GM21723 (cell line): Measurements from ENCODE around the gene NHS.
"Not testable (repeated sequence)": the region's sequence is repeated elsewhere in the genome, so short reads cannot be mapped to it uniquely, and the experiment has no call there.

Experiments
- ATAC-seq: cut with Tn5 transposase; IDR thresholded peaks from one replicate; pipeline ENCODE4 v1.9.1; 2021; ENCODE audit warnings: mild to moderate bottlenecking, moderate library complexity; ENCODE audit not compliant: unreplicated experiment

NHS gene

GRCh38 chrX:17544821-17545220 is 169.8 kb downstream of the NHS start:
- no peak for ATAC-seq

DNA sequence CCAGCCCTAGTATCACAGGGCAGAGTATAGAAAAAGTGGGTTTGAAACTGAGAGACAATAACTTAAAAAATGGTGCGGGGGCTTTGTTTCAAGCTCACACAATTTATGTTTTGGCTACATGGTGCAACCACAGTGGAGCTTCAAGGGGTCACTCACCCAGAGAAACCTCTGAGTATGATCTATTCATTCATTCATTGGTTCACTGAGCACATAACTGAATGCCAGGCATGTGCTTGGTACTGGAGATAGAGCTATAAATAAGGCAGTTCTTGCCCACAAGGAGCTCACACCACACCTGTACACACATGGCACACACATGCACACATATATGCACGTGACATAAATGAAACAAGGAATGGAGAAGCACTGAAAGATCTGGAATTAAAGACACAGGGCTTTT is 171.4 kb downstream of the NHS start:
- ATAC-seq: no peak

- peak; percentile 74 for ATAC-seq
These were observed 172.7 kb downstream of the NHS start for GRCh38 chrX:17547658-17548057.

- ATAC-seq: no peak
These were observed 174.2 kb downstream of the NHS start for GRCh38 chrX:17549107-17549651.

GRCh38 chrX:17550011-17550410 is 175.0 kb downstream of the NHS start:
- no peak for ATAC-seq

DNA sequence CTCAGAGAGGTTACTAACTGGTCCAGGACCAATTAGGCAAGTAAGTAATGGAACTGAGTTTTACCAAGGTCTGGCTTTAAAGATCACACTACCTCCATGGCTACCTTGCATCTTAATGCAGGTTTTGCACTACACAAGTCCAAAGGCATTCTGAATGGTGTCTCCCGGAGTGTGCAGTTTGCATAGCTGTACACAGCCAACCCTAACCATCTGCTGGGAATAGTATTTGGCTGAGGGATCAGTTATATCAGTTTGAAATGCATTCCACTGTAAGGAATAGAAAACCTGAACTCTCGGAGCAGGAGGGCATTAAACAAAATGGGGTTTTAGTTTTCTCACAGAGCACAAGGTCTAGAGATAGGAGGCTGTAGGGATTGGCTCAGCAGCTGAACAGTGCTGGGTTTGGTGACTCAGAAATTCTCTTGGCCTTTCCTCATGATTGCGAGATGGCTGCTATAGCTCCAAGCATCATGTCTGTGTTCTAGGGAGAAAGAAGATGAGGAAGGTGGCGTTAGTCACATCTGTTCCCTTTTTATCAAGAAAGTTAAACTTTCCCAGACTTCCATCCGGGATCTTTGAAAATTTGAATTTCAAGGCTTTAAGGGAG is 177.1 kb downstream of the NHS start:
- ATAC-seq: no peak

DNA sequence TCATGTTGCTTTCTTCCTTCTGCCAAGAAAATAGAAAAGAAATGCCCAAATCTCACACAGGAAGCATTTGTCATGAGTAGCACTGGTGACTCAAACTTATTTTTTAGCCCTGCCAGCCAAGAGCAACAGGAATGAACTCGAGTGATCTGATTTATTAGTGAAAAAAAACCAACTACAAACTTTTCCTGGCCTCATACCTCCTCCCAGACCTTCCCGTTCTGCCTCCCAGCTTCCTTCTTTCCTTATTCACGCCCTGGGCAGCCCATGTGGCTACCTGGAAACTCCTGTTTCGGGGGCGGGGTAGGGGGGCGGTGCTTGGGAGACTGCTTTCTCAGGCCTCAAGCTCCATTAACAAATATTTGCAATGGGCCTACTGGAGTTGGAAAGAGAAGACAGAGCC is 178.5 kb downstream of the NHS start:
- ATAC-seq: no peak

DNA sequence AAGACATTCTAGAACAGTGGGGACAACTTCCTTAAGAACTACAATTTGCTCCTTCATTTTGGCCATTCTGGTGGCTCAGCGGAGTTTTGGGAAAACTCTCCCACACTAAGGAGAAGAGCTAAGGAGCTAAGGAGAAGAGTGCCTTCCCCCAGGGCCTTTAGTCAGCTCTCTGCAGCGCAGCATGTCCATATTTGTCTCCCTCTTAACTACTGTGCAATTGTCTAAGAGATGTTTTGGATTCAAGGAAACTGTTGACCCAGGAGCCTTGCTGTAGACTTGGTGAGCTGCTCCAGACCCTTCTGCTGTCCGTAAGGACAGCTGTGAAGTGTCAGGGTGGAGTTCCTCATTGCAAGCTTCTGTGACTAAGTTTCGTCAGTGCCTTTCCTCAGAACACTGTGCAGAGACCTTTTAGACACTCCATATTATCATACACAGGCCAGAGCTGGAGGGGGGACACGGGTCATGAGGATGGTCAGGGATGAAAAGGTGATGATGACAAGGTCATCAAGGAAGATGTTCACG is 179.0 kb downstream of the NHS start:
- no peak for ATAC-seq

- no peak for ATAC-seq
These were observed 179.9 kb downstream of the NHS start for GRCh38 chrX:17554914-17555313.

GRCh38 chrX:17555846-17556245 is 180.8 kb downstream of the NHS start:
- ATAC-seq: no peak

DNA sequence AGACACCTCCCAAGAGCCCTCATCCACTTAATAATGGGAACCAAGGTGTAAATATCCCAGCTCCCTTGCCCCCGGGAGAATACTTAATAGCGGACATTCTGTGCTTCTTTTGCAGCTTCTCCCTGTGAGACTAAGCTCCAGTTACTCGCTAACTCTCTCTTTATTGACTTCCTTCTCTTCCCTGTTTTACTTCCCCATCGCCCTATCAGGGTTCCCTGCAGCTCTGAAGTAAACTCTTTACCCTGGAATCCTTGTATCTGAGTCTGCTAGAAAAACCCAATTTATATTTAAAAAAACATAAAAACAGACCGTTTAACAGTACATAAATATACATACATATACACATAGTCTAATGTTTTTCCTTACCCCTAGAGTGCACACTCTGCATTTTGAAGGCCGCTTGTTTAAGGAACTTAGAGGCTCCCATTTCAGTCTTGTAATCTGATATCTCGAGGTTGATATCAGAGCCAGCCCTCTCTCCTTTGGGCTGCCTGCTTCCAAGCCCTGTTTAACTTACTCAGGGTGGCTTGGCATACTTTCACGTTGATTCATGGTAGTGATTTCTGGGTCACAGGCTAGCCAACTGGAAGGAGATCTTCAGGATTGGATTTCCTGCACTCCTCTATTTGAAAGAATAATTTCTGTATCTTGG is 184.9 kb downstream of the NHS start:
- no peak for ATAC-seq

GRCh38 chrX:17560385-17560784 is 185.4 kb downstream of the NHS start:
- ATAC-seq: no peak

- ATAC-seq: no peak
These were observed 188.1 kb downstream of the NHS start for GRCh38 chrX:17563076-17563475.

DNA sequence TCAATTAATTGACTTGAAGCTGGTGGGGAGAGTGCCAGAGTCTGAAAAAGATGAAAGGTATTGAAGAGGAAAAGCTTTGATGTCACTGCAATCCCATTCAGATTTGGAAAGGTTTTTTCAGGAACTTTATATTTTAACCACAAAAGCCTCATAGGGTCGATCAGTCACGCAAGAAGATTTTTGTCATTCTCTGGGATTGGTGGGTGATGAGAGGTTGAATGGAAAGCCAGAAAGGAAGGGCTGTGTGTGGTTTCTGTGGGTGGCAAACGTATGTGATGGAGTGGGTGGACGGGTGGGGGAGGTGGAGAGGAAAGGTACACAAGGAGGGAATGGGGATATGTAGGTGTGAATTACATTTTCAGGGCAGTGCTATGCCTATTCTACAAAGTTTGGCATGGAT is 188.5 kb downstream of the NHS start:
- no peak for ATAC-seq

DNA sequence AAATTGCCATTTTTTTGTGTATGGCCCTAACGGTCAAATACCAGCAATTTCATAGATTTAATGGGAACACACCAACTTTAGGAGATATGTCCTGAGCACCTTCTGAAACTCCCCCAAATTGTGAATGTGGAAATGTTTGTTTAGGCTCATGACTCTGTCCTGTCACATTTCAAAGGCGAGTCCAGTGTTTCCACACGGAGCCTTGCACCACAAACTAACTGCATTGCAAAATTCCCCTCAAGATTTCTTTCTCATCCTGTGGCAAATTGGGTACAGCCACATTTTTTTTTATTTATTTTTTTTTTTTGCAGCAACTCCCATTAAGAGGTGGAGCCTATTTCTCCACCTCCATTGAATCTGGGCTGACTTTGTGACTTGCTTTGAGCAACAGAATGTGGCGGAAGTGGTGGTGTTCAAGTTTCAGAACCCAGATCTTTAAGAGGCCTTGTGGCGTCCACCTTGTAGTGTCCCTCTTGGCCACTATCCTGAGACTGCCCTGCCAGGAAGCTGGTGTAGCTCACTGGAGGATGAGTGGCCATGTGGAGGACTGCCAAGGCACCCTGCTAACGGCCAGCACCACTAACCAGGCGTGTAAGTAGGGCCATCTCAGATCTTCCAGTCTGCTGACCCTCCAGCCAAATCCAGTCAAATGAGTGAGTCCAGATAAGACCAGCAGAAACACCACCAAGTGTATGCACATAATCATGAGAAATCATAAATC is 189.8 kb downstream of the NHS start:
- ATAC-seq: no peak

DNA sequence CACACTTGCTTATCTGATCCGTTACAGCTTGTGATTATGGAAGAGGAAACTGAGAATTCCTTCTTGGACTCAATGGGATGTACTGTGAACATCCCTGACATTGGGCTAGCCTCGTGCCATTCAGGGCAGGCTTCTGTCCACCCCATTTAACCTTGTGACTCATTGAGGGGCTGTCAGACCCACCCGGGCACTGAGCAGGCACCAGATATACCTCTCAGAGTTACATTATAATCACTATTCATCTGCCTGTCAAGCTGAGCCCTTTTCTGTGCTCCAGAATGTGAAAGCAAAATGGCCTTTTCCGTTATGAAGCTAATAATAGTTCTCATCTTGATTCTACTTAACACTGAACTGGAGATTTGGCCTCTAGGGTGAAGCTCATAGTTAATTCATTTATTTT is 191.7 kb downstream of the NHS start:
- no peak for ATAC-seq

DNA sequence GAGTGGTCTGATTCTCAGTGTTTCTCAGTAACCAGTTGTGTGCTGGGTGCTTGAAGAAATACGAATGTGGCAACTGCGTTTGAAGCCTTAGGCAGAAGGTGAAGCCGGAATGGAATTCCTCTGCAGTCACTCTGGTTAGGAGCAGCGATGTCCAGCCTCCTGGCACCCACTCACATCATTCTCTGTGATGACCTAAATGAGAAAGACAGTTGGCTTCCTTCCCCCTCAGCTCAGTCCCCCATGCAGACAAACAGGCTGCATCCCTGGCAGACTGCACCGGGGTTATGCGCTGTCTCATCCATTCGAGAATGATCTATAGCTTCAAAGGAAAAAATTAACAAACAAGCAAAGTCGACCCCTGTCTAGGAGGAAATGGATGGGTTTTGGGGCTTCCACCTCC is 192.2 kb downstream of the NHS start:
- ATAC-seq: no peak

GRCh38 chrX:17567821-17568220 is 192.8 kb downstream of the NHS start:
- no peak for ATAC-seq

- not testable (repeated sequence) for ATAC-seq
These were observed 193.8 kb downstream of the NHS start for GRCh38 chrX:17568804-17569203.

DNA sequence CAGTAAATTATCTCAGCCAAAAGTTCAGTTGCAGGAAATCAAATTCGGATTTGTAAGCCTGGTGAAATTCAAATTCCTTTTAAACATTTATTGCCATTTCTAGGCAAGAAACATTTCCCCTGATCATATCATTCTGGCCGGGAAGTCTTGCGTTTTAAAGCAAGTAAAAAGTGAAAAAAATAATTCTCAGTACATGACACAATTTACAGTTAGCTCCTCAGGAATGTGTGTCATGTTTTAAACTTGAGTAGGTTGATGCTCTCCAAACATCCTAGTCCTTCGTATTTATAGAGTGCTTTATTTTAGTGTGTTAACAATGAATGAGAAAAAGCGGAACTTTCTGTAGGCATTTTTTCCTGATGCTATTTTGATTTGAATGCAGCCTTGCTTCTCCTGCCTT is 204.0 kb downstream of the NHS start:
- no peak for ATAC-seq

DNA sequence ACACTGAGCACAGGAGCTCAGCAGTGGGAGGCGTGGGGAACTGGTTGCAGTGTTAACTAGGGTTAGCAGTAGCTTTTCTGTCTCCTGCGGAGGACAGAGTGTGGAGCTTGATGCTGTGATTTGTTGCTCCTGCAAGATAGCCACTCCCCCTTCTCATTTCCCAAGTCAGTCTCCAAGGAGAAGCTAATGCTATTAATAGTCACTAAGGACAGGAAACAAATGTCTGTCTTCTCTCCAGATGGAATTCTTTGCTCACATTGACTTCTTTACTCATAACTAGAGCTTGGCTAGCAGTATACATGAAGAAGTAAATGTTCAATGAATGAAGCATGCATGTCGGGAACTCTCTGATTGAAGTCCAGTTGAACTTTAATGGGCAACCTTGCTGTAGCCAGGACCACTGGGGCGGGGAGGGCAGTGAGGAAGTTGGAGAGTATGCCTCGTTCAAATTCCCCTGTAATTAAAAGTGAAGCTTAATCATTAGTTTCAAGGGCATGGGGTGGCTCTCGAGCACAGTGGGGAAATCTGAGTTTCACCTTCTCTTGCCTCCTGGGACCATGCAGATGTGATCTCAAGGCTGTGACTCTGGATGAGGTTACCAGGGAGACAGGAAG is 205.6 kb downstream of the NHS start:
- ATAC-seq: no peak
